A549 (cell line): ENCODE results near the gene ITM2B. TPM values are rescaled to one million over a fixed set of nuclear protein-coding genes. Genes with fewer than 3 reads are reported as not detected.

Experiments
- ATAC-seq, 2 experiments: fragments of 200-7000 bp in 1 of 2; fragments of >200 bp in 1 of 2; cut with Nextera tagmentation in 1 of 2; cut with Tn5 transposase in 1 of 2; 3 replicates each; pipeline versions ENCODE4 v1.8.0 to v1.9.1; 2018 to 2020; ENCODE audit warnings: mild to moderate bottlenecking in 1 of 2, moderate library complexity in 1 of 2
- CTCF ChIA-PET: fragments of 300-600 bp; sonication (Branson Sonifier 250); formaldehyde crosslinking; extraction: SDS; loops from one replicate; lab custom pipeline; 2021; ENCODE audit warnings: antibody characterized with exemption, inconsistent platforms; lab: Yijun Ruan, JAX
- POLR2A ChIA-PET: fragments of 350-600 bp; formaldehyde crosslinking; extraction: SDS; loops from one replicate; lab custom pipeline; 2021; ENCODE audit warnings: antibody characterized with exemption, inconsistent platforms; lab: Yijun Ruan, JAX
- DNase-seq, 2 experiments: peaks; one replicate each; pipeline versions ENCODE4 v3.0.0 to v3.0.0-alpha.2; 2011 to 2016; ENCODE audit warnings: low read depth in 1 of 2, low spot score in 1 of 2
- FAIRE-seq: peaks from 2 replicates; lab custom pipeline; 2011; peaks lifted over from hg19 to GRCh38; lab: Jason Lieb, UNC
- H3K27ac ChIP-seq, 2 experiments: fragments of >200 bp; sonication (Bioruptor Twin); formaldehyde crosslinking; 3 replicates each; pipeline ENCODE4 v1.5.1; 2016 to 2017
- H3K4me1 ChIP-seq: fragments of >200 bp; sonication (Bioruptor Twin); formaldehyde crosslinking; 3 replicates; pipeline ENCODE4 v1.6.1; 2016
- H3K4me2 ChIP-seq: fragments of >200 bp; sonication (Bioruptor Twin); formaldehyde crosslinking; 3 replicates; pipeline ENCODE4 v1.6.1; 2016
- H3K4me3 ChIP-seq: fragments of >200 bp; sonication (Bioruptor Twin); formaldehyde crosslinking; 3 replicates; pipeline ENCODE4 v1.5.1; 2016
- H3K9me3 ChIP-seq: fragments of >200 bp; sonication (Bioruptor Twin); formaldehyde crosslinking; 3 replicates; pipeline ENCODE4 v1.6.1; 2016
- BHLHE40 ChIP-seq: IDR thresholded peaks from 2 replicates; pipeline ENCODE4 v1.6.1; 2012; ENCODE audit warnings: low read depth, low read length, inconsistent platforms
- CBX2 ChIP-seq: fragments of 200-600 bp; sonication (generic); IDR thresholded peaks from 2 replicates; pipeline ENCODE4 v1.6.1; 2016; ENCODE audit warnings: low read depth, mild to moderate bottlenecking, borderline replicate concordance
- CBX8 ChIP-seq: fragments of 200-600 bp; sonication (generic); IDR thresholded peaks from 2 replicates; pipeline ENCODE4 v1.6.1; 2016
- CHD4 ChIP-seq: fragments of 200-600 bp; sonication (generic); IDR thresholded peaks from 2 replicates; pipeline ENCODE4 v1.6.1; 2016; ENCODE audit warnings: antibody characterized with exemption, mild to moderate bottlenecking, borderline replicate concordance
- EHMT2 ChIP-seq: fragments of 200-600 bp; sonication (generic); IDR thresholded peaks from 2 replicates; pipeline ENCODE4 v1.6.1; 2016; ENCODE audit warnings: antibody characterized with exemption, low read depth, mild to moderate bottlenecking, moderate library complexity
- ESRRA ChIP-seq: fragments of 150-350 bp; IDR thresholded peaks from 2 replicates; pipeline ENCODE4 v1.6.1; 2014; ENCODE audit warnings: mild to moderate bottlenecking, low read length, borderline replicate concordance
- FOSL2 ChIP-seq, 2 experiments: fragments of 450-650 bp in 1 of 2; fragments of >200 bp in 1 of 2; sonication (Bioruptor Twin) in 1 of 2; formaldehyde crosslinking; IDR thresholded peaks; 2 replicates each; pipeline versions ENCODE4 v1.5.0 to v1.6.1; 2016 to 2020; ENCODE audit warnings: mild to moderate bottlenecking in 1 of 2, moderate library complexity in 1 of 2
- FOXS1 ChIP-seq: fragments of 250-450 bp; sonication (Bioruptor Pico); IDR thresholded peaks from 2 replicates; pipeline ENCODE4 v1.5.0; 2020; ENCODE audit warnings: mild to moderate bottlenecking, moderate library complexity
- HOXA7 ChIP-seq: fragments of 250-450 bp; sonication (Bioruptor Pico); IDR thresholded peaks from 2 replicates; pipeline ENCODE4 v1.5.0; 2020; ENCODE audit warnings: mild to moderate bottlenecking, moderate library complexity
- HOXB5 ChIP-seq: fragments of 250-450 bp; sonication (Bioruptor Pico); IDR thresholded peaks from 2 replicates; pipeline ENCODE4 v1.5.0; 2020; ENCODE audit warnings: mild to moderate bottlenecking, moderate library complexity
- JUNB ChIP-seq: fragments of >200 bp; sonication (Bioruptor Twin); formaldehyde crosslinking; IDR thresholded peaks from 2 replicates; pipeline ENCODE4 v1.6.1; 2016
- MAFK ChIP-seq: fragments of 450-650 bp; IDR thresholded peaks from 2 replicates; pipeline ENCODE4 v1.6.1; 2014; ENCODE audit not compliant: partially characterized antibody
- NFE2L2 ChIP-seq: fragments of 150-350 bp; conservative IDR thresholded peaks from 2 replicates; pipeline ENCODE4 v1.6.1; 2014; ENCODE audit warnings: low read length
- NPAS2 ChIP-seq: fragments of 250-450 bp; sonication (Bioruptor Pico); IDR thresholded peaks from 2 replicates; pipeline ENCODE4 v1.8.0; 2022; ENCODE audit warnings: mild to moderate bottlenecking, moderate library complexity, borderline replicate concordance
- NR3C1 ChIP-seq: fragments of >200 bp; sonication (Bioruptor Twin); formaldehyde crosslinking; IDR thresholded peaks from 3 replicates; pipeline ENCODE4 v1.6.1; 2017
- PHF8 ChIP-seq: fragments of 200-600 bp; sonication (generic); IDR thresholded peaks from 2 replicates; pipeline ENCODE4 v1.6.1; 2016; ENCODE audit warnings: low read depth, mild to moderate bottlenecking, antibody characterized with exemption, moderate library complexity, borderline replicate concordance
- RNF2 ChIP-seq: fragments of 200-600 bp; sonication (generic); IDR thresholded peaks from 2 replicates; pipeline ENCODE4 v1.6.1; 2016; ENCODE audit warnings: low read depth, mild to moderate bottlenecking, antibody characterized with exemption, moderate library complexity, borderline replicate concordance
- SMC3 ChIP-seq: fragments of >200 bp; sonication (Bioruptor Twin); formaldehyde crosslinking; IDR thresholded peaks from 3 replicates; pipeline ENCODE4 v1.6.1; 2018; ENCODE audit warnings: inconsistent platforms
- SREBF2 ChIP-seq: fragments of 450-650 bp; IDR thresholded peaks from 2 replicates; pipeline ENCODE4 v1.6.1; 2014; ENCODE audit warnings: mild to moderate bottlenecking, moderate library complexity
- ZFP36 ChIP-seq: fragments of 450-650 bp; IDR thresholded peaks from 2 replicates; pipeline ENCODE4 v1.6.1; 2014; ENCODE audit warnings: borderline replicate concordance; ENCODE audit not compliant: partially characterized antibody
- ZSCAN20 ChIP-seq: fragments of 250-450 bp; sonication (Bioruptor Pico); IDR thresholded peaks from 2 replicates; pipeline ENCODE4 v1.8.0; 2022; ENCODE audit warnings: mild to moderate bottlenecking, moderate library complexity
- WGBS: methylation state at CpG from one replicate; pipeline ENCODE4 v1.1.6; 2017; ENCODE audit errors: missing lambda C conversion rate; 5-methylcytosine and 5-hydroxymethylcytosine counted together
- polyA plus RNA-seq, 4 experiments: library from polyadenylated mRNA; depleted of rRNA in 3 of 4; stranded (reverse); fragments of >200 nt; fragmentation: RNase III in 1 of 4; extraction: RNeasy Plus Mini Kit Qiagen cat#74134 plus additional on column Dnase treatment in 1 of 4; gene quantifications; 2 replicates in 3 of 4; 3 replicates in 1 of 4; pipeline ENCODE4 v1.2.3, GENCODE V29; 2011 to 2017
- TF ChIP-seq, protein P1 (sequence below): fragments of 250-450 bp; sonication (Bioruptor Pico); IDR thresholded peaks from 2 replicates; pipeline ENCODE4 v1.5.0; 2021; ENCODE audit warnings: mild to moderate bottlenecking, moderate library complexity, borderline replicate concordance
- TF ChIP-seq, protein P2 (sequence below): fragments of 150-350 bp; IDR thresholded peaks from 2 replicates; pipeline ENCODE4 v1.6.1; 2014; ENCODE audit warnings: low read depth, mild to moderate bottlenecking, low read length
- TF ChIP-seq, protein P3 (sequence below): IDR thresholded peaks from 2 replicates; pipeline ENCODE4 v1.6.1; 2012
- TF ChIP-seq, protein P4 (sequence below): fragments of >200 bp; sonication (Bioruptor Twin); formaldehyde crosslinking; IDR thresholded peaks from 2 replicates; pipeline ENCODE4 v1.6.1; 2016
- TF ChIP-seq, protein P5 (sequence below): fragments of >200 bp; sonication (Bioruptor Twin); formaldehyde crosslinking; IDR thresholded peaks from 3 replicates; pipeline ENCODE4 v1.6.1; 2016

The ITM2B gene
- polyA plus RNA-seq, 2 of the 4 experiments (the other 2 are of a cell fraction) = 116 to 226 TPM

DNA sequence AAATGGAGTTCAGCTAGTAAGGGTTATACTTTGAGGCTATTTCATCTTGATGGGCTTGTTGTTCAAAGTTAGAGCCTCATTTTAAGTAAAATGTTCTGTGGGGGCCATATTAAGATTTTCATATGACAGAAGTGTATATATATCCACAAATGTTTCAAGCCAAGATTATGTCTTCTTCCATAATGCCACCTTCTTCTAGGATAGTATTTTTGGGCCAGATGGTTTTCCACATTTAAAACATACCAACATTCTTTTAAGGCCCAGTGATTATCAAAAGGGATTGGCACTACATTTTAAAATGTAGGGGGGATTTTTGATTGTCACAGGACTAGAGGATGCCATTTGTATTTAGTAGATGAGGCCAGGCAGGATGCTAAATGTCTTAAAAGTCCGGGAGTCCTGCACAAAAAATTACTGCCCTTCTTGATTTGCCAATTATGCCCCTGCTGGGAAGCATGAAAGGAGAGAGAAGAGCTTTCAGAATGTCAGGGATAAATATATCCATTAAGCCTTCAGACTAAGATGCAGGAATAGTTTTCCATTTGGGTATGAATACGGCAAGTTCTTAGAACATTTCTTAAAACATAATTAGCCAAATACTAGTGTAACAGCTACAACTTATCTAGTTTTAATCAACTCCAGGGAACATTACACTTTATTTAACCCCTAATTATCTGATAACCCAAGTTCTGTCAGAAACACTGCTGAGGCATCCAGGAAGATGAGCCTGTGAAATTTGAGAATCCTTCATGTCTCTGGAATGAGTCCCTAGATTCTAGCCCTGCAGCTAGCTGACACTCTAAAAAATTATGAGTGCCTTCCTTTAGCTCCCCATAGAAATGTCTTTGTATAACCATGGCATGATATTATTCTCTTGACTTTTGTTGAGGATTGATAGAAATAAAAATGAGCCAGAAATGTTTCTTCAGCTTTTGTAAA is 34.0 kb downstream of the ITM2B start:
- FAIRE-seq (no peak), DNase-seq (no peak), ATAC-seq (no peak)
- H3K27ac ChIP-seq = no peak overlapping the region
- no peak overlapping the region for H3K4me3 ChIP-seq
- no peak overlapping the region for H3K4me2 ChIP-seq
- whole genome bisulfite sequencing = 92% methylated on average over 2 of the region's 2 CpGs
- no peaks in the 10 kb centered on the region for H3K9me3 ChIP-seq
- ChIA-PET CTCF (no interaction called here), POLR2A (no interaction called here)
- TF ChIP-seq, protein P1, sequence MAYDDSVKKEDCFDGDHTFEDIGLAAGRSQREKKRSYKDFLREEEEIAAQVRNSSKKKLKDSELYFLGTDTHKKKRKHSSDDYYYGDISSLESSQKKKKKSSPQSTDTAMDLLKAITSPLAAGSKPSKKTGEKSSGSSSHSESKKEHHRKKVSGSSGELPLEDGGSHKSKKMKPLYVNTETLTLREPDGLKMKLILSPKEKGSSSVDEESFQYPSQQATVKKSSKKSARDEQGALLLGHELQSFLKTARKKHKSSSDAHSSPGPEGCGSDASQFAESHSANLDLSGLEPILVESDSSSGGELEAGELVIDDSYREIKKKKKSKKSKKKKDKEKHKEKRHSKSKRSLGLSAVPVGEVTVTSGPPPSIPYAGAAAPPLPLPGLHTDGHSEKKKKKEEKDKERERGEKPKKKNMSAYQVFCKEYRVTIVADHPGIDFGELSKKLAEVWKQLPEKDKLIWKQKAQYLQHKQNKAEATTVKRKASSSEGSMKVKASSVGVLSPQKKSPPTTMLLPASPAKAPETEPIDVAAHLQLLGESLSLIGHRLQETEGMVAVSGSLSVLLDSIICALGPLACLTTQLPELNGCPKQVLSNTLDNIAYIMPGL (CRISPR knock-in tag) = no peak
- no peak for TF ChIP-seq SMC3
- TF ChIP-seq RNF2 = no peak
- TF ChIP-seq ESRRA = no peak
- no peak for TF ChIP-seq HOXB5
- TF ChIP-seq CBX8 = no peak
- TF ChIP-seq EHMT2 = no peak
- TF ChIP-seq, protein P2, sequence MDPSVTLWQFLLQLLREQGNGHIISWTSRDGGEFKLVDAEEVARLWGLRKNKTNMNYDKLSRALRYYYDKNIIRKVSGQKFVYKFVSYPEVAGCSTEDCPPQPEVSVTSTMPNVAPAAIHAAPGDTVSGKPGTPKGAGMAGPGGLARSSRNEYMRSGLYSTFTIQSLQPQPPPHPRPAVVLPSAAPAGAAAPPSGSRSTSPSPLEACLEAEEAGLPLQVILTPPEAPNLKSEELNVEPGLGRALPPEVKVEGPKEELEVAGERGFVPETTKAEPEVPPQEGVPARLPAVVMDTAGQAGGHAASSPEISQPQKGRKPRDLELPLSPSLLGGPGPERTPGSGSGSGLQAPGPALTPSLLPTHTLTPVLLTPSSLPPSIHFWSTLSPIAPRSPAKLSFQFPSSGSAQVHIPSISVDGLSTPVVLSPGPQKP = no peak
- no peak for TF ChIP-seq NFE2L2
- no peak for TF ChIP-seq CHD4
- TF ChIP-seq, protein P3, sequence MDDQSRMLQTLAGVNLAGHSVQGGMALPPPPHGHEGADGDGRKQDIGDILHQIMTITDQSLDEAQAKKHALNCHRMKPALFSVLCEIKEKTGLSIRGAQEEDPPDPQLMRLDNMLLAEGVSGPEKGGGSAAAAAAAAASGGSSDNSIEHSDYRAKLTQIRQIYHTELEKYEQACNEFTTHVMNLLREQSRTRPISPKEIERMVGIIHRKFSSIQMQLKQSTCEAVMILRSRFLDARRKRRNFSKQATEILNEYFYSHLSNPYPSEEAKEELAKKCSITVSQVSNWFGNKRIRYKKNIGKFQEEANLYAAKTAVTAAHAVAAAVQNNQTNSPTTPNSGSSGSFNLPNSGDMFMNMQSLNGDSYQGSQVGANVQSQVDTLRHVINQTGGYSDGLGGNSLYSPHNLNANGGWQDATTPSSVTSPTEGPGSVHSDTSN = no peak
- TF ChIP-seq, protein P4, sequence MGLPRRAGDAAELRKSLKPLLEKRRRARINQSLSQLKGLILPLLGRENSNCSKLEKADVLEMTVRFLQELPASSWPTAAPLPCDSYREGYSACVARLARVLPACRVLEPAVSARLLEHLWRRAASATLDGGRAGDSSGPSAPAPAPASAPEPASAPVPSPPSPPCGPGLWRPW = no peak
- TF ChIP-seq FOSL2 (IDR thresholded peaks at IDR 0.05) = no peak
- TF ChIP-seq FOSL2 (CRISPR knock-in tag; IDR thresholded peaks at IDR 0.05) = no peak
- TF ChIP-seq CBX2 = no peak
- TF ChIP-seq HOXA7 (CRISPR knock-in tag) = no peak
- no peak for TF ChIP-seq SREBF2
- TF ChIP-seq, protein P5, sequence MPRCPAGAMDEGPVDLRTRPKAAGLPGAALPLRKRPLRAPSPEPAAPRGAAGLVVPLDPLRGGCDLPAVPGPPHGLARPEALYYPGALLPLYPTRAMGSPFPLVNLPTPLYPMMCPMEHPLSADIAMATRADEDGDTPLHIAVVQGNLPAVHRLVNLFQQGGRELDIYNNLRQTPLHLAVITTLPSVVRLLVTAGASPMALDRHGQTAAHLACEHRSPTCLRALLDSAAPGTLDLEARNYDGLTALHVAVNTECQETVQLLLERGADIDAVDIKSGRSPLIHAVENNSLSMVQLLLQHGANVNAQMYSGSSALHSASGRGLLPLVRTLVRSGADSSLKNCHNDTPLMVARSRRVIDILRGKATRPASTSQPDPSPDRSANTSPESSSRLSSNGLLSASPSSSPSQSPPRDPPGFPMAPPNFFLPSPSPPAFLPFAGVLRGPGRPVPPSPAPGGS = no peak
- peaks cover 4% of the 10 kb centered on the region; the same call in 2 of the 3 replicates for H3K4me1 ChIP-seq

DNA sequence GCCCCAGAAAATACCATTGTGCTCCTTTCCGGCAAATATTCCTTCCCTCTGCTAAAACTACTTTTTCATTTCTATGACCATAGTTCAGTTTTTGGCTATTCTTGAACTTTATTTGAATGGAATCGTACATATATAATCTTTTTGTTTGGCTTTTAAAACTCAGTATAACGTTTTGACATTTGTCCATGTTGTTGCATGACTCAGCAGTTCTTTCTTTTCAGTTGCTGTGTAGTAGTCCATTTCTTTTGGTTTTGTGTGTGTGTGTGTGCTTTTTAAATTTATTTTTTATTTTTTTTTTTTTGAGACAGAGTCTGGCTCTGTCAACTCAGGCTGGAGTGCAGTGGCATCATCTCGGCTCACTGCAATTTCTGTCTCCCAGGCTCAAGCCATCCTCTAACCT is 35.0 kb downstream of the ITM2B start:
- 85% methylated on average over 4 of the region's 4 CpGs for WGBS
- CTCF ChIA-PET = interaction anchor here (0.6 kb wide), 1 partner anchor 151 kb away, joined by 3 read pairs; no protein-coding TSS in a partner anchor
- no peak for TF ChIP-seq FOXS1 (CRISPR knock-in tag)
- TF ChIP-seq RNF2 = no peak
- TF ChIP-seq ZFP36 = no peak
- no peak for TF ChIP-seq ZSCAN20 (CRISPR knock-in tag)
- TF ChIP-seq MAFK = peak; percentile 69
- TF ChIP-seq NFE2L2 = peak; percentile 88
- no peak for TF ChIP-seq NR3C1
- TF ChIP-seq NPAS2 (CRISPR knock-in tag) = no peak
- no peak for TF ChIP-seq JUNB
- no peak for TF ChIP-seq CBX8
- TF ChIP-seq, protein P3 = no peak
- no peak for TF ChIP-seq BHLHE40
- TF ChIP-seq PHF8 = no peak
- TF ChIP-seq, all 56 proteins: peak for 2
- Histone ChIP-seq H3K4me1 (peaks cover 4% of the 10 kb centered on the region; the same call in 2 of the 3 replicates), H3K9me3 (no peaks in the 10 kb centered on the region), H3K4me3 (no peak overlapping the region), H3K27ac (peak overlapping the region in 1 of 2 experiments; percentile 12; a peak in 1 of 6 replicates), H3K4me2 (no peak overlapping the region)
- no peak for FAIRE-seq
- ATAC-seq = no peak
- POLR2A ChIA-PET = no interaction called here
- no peak for DNase-seq
